Right lobe of liver (tissue), 6 donors: ENCODE data around the gene GALNT16. TPM values are rescaled to one million over a fixed set of nuclear protein-coding genes. Genes with fewer than 3 reads are reported as not detected.

Source experiments
- ATAC-seq, 4 donors: fragments of 200-7000 bp; cut with Tn5 transposase; one replicate each; pipeline ENCODE4 v1.9.1; 2020; ENCODE audit warnings: mild to moderate bottlenecking in 4 of 4, moderate library complexity in 4 of 4
- DNase-seq, 3 donors: peaks; one replicate each; pipeline ENCODE4 v3.0.0-alpha.2; 2020
- H3K27ac ChIP-seq, 3 donors: fragments of 200-600 bp; one replicate each; pipeline ENCODE4 v1.8.0; 2022
- H3K27me3 ChIP-seq, 2 donors: fragments of 200-600 bp; one replicate each; pipeline ENCODE4 v1.8.0; 2022
- H3K36me3 ChIP-seq, 4 donors: fragments of 200-600 bp; sonication (generic) in 1 of 4; one replicate each; pipeline versions ENCODE4 v1.5.1 to v1.8.0; 2017 to 2022; ENCODE audit warnings: control low read depth in 1 of 4
- H3K4me1 ChIP-seq, 4 donors: fragments of 200-600 bp; sonication (generic) in 1 of 4; one replicate each; pipeline versions ENCODE4 v1.5.1 to v1.8.0; 2017 to 2022; ENCODE audit warnings: control low read depth in 1 of 4
- H3K4me3 ChIP-seq, 3 donors: fragments of 200-600 bp; one replicate each; pipeline ENCODE4 v1.8.0; 2022
- H3K9me3 ChIP-seq, 4 donors: fragments of 200-600 bp; sonication (generic) in 1 of 4; one replicate each; pipeline versions ENCODE4 v1.5.1 to v1.8.0; 2017 to 2022; ENCODE audit warnings: control low read depth in 1 of 4
- POLR2A ChIP-seq: fragments of 450-650 bp; IDR thresholded peaks from one replicate; pipeline ENCODE4 v1.6.1; 2017; ENCODE audit warnings: antibody characterized with exemption, mild to moderate bottlenecking
- WGBS: methylation state at CpG from one replicate; pipeline ENCODE4 v1.1.6; 2018; ENCODE audit warnings: low coverage, low lambda C conversion rate; ENCODE audit not compliant: insufficient coverage; ENCODE audit errors: missing lambda C conversion rate; 5-methylcytosine and 5-hydroxymethylcytosine counted together
- intact Hi-C, 2 donors: fragments of 100-400 bp; cut with DNase I; formaldehyde crosslinking; loops; one replicate each; pipeline versions ENCODE4 v1.11.2 to v1.14.1; 2022
- total RNA-seq, 6 experiments: library from RNA; depleted of rRNA in 2 of 6; stranded (reverse); fragments of >200 nt in 2 of 6; fragmentation: NEBNext Ultra II Directional in 3 of 6; extraction: Animal tissue kit (Norgen Biotek cat#: 25700) in 3 of 6; gene quantifications; one replicate each; pipeline versions ENCODE4 v1.1.0 to v1.2.4, GENCODE V29; 2016 to 2023
- TF ChIP-seq, protein P1 (sequence below), 4 donors: fragments of 200-600 bp in 3 of 4; fragments of 450-650 bp in 1 of 4; IDR thresholded peaks; one replicate each; pipeline versions ENCODE4 v1.5.1 to v1.8.0; 2016 to 2022; ENCODE audit warnings: antibody characterized with exemption in 4 of 4, mild to moderate bottlenecking in 2 of 4
- donor health status: DM: no; HTN: yes; CAD: no.
- donor health status: DM: no; HTN: no; CAD: no.
- donor health status: DM: no; HTN: no; CAD: no.
- donor health status: DM: no; HTN: yes; CAD: no.
- donor health status: DM: no; HTN: yes; CAD: no.

Gene GALNT16
- total RNA-seq, 6 experiments from 2014 or later = 0.37 to 1.7 (median 0.94) TPM

DNA sequence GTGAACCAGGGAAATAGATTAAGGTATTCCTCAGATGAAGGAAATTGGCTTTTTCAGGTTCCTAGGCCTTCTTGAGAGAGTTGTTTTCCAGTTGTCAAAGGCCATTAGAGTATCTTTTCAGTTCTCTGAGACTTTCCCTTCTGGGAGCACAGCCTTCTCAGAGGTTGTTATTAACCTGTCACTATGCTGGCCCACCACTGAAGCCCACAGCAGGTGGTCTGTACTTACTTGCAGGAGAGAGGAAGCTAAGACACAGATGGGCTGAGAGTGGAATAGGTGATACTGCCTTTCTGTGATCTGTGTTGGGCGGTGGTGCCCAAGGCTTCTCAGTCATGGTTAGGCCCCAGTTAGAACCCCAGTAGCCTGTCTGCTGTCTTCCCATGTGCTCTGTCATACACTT, 22.8 kb upstream of the GALNT16 start:
- intact Hi-C loops = no loop called here
- no peak overlapping the region for H3K4me3 ChIP-seq
- H3K9me3 ChIP-seq = no peaks in the 10 kb centered on the region
- peaks cover 0 to 38% (median 5%) of the 10 kb centered on the region in 4 donors for H3K36me3 ChIP-seq
- no peak for DNase-seq
- no peaks in the 10 kb centered on the region for H3K4me1 ChIP-seq
- H3K27ac ChIP-seq = no peak overlapping the region
- ATAC-seq = no peak
- H3K27me3 ChIP-seq = no peaks in the 10 kb centered on the region
- WGBS = no CpG with 5 or more reads among the region's 1 CpG
- no peak for TF ChIP-seq POLR2A
- TF ChIP-seq, protein P1, sequence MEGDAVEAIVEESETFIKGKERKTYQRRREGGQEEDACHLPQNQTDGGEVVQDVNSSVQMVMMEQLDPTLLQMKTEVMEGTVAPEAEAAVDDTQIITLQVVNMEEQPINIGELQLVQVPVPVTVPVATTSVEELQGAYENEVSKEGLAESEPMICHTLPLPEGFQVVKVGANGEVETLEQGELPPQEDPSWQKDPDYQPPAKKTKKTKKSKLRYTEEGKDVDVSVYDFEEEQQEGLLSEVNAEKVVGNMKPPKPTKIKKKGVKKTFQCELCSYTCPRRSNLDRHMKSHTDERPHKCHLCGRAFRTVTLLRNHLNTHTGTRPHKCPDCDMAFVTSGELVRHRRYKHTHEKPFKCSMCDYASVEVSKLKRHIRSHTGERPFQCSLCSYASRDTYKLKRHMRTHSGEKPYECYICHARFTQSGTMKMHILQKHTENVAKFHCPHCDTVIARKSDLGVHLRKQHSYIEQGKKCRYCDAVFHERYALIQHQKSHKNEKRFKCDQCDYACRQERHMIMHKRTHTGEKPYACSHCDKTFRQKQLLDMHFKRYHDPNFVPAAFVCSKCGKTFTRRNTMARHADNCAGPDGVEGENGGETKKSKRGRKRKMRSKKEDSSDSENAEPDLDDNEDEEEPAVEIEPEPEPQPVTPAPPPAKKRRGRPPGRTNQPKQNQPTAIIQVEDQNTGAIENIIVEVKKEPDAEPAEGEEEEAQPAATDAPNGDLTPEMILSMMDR (IDR thresholded peaks at IDR 0.05) = no peak

DNA sequence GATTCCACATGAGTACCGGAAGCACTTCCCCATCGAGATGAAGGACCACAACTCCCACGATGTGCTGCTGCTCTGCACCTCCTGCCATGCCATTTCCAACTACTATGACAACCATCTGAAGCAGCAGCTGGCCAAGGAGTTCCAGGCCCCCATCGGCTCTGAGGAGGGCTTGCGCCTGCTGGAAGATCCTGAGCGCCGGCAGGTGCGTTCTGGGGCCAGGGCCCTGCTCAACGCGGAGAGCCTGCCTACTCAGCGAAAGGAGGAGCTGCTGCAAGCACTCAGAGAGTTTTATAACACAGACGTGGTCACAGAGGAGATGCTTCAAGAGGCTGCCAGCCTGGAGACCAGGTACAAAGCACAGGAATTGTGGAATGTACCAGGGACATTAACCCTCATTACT, 22.4 kb upstream of the GALNT16 start:
- TF ChIP-seq, protein P1 (IDR thresholded peaks at IDR 0.05) = no peak
- TF ChIP-seq POLR2A = no peak
- H3K9me3 ChIP-seq = no peaks in the 10 kb centered on the region
- no peak overlapping the region for H3K4me3 ChIP-seq
- WGBS = 20% methylated on average over 1 of the region's 12 CpGs
- no peak for DNase-seq
- ATAC-seq = no peak
- H3K4me1 ChIP-seq = no peaks in the 10 kb centered on the region
- intact Hi-C loops = no loop called here
- no peaks in the 10 kb centered on the region for H3K27me3 ChIP-seq
- H3K36me3 ChIP-seq = peaks cover 0 to 38% (median 5%) of the 10 kb centered on the region in 4 donors
- H3K27ac ChIP-seq = no peak overlapping the region

DNA sequence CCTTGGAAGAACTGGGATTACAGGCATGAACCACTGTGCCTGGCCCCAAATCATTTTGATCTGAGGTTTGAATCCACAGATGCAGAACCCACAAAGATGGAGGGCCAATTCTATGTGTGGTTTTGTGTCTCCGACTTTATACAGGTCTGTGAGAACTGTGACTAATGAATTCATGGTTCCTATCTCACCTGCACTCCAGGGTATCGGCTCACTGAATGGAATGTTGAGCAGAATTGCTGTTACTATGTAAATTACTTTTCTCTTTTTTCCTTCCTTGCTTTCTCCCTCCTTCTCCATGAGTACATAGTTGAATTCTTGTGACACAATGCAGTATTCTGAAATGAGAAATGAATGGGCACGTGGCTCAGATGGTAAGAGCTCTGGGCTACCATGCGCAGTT, 21.1 kb upstream of the GALNT16 start:
- H3K27ac ChIP-seq = no peak overlapping the region
- intact Hi-C loops = no loop called here
- H3K36me3 ChIP-seq = peaks cover 0 to 38% (median 5%) of the 10 kb centered on the region in 4 donors
- H3K4me1 ChIP-seq = no peaks in the 10 kb centered on the region
- no peaks in the 10 kb centered on the region for H3K9me3 ChIP-seq
- H3K27me3 ChIP-seq = no peaks in the 10 kb centered on the region
- no peak for ATAC-seq
- TF ChIP-seq, protein P1 (IDR thresholded peaks at IDR 0.05) = no peak
- no peak for TF ChIP-seq POLR2A
- DNase-seq = no peak
- WGBS = 90% methylated on average over 4 of the region's 4 CpGs
- H3K4me3 ChIP-seq = no peak overlapping the region

DNA sequence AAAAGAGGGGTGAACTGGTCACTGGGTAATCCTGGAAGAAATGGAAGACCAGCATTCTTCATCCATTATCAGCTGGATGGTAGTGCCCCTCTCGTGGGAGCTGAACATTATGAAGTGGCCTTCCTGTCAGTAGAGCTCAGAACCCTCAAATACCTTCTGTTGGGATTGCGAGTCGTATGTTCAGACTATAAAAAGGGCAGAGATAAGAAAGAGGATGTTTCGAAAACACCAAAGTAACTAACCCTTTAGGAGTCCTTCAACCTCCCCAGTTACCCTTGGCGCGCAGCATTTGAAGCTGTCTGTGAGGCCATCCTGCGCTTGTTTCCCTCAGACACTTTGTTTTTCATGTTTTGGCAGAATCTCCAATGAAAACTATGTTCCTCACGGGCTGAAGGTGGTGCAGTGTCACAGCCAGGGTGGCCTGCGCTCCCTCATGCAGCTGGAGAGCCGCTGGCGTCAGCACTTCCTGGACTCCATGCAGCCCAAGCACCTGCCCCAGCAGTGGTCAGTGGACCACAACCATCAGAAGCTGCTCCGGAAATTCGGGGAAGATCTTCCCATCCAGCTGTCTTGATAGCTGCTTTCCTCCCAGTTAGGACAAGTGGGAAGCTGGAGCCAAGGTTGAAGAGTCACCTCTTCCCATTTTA, 19.3 kb upstream of the GALNT16 start:
- no peak for TF ChIP-seq POLR2A
- TF ChIP-seq, protein P1 (IDR thresholded peaks at IDR 0.05) = no peak
- 72% methylated on average over 9 of the region's 13 CpGs for WGBS
- DNase-seq (no peak), ATAC-seq (no peak)
- Histone ChIP-seq H3K36me3 (peaks cover 0 to 31% (median 5%) of the 10 kb centered on the region in 4 donors), H3K4me1 (no peaks in the 10 kb centered on the region), H3K27ac (no peak overlapping the region), H3K9me3 (no peaks in the 10 kb centered on the region), H3K27me3 (no peaks in the 10 kb centered on the region), H3K4me3 (no peak overlapping the region)
- intact Hi-C loops = loop anchor here in 1 of 2 donors (5.0 kb wide), 1 partner anchor 222 kb away; no protein-coding TSS in a partner anchor
